GM21360 (cell line): ENCODE measurements around the gene PRUNE2.
"Not testable (repeated sequence)": the region's sequence is repeated elsewhere in the genome, so short reads cannot be mapped to it uniquely, and the experiment has no call there.

Experiments used
- ATAC-seq: cut with Tn5 transposase; IDR thresholded peaks from one replicate; pipeline ENCODE4 v1.9.1; 2021; ENCODE audit warnings: mild to moderate bottlenecking, moderate library complexity; ENCODE audit not compliant: unreplicated experiment

Gene PRUNE2, protein sequence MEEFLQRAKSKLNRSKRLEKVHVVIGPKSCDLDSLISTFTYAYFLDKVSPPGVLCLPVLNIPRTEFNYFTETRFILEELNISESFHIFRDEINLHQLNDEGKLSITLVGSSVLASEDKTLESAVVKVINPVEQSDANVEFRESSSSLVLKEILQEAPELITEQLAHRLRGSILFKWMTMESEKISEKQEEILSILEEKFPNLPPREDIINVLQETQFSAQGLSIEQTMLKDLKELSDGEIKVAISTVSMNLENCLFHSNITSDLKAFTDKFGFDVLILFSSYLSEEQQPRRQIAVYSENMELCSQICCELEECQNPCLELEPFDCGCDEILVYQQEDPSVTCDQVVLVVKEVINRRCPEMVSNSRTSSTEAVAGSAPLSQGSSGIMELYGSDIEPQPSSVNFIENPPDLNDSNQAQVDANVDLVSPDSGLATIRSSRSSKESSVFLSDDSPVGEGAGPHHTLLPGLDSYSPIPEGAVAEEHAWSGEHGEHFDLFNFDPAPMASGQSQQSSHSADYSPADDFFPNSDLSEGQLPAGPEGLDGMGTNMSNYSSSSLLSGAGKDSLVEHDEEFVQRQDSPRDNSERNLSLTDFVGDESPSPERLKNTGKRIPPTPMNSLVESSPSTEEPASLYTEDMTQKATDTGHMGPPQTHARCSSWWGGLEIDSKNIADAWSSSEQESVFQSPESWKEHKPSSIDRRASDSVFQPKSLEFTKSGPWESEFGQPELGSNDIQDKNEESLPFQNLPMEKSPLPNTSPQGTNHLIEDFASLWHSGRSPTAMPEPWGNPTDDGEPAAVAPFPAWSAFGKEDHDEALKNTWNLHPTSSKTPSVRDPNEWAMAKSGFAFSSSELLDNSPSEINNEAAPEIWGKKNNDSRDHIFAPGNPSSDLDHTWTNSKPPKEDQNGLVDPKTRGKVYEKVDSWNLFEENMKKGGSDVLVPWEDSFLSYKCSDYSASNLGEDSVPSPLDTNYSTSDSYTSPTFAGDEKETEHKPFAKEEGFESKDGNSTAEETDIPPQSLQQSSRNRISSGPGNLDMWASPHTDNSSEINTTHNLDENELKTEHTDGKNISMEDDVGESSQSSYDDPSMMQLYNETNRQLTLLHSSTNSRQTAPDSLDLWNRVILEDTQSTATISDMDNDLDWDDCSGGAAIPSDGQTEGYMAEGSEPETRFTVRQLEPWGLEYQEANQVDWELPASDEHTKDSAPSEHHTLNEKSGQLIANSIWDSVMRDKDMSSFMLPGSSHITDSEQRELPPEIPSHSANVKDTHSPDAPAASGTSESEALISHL (N-terminal part only)

DNA sequence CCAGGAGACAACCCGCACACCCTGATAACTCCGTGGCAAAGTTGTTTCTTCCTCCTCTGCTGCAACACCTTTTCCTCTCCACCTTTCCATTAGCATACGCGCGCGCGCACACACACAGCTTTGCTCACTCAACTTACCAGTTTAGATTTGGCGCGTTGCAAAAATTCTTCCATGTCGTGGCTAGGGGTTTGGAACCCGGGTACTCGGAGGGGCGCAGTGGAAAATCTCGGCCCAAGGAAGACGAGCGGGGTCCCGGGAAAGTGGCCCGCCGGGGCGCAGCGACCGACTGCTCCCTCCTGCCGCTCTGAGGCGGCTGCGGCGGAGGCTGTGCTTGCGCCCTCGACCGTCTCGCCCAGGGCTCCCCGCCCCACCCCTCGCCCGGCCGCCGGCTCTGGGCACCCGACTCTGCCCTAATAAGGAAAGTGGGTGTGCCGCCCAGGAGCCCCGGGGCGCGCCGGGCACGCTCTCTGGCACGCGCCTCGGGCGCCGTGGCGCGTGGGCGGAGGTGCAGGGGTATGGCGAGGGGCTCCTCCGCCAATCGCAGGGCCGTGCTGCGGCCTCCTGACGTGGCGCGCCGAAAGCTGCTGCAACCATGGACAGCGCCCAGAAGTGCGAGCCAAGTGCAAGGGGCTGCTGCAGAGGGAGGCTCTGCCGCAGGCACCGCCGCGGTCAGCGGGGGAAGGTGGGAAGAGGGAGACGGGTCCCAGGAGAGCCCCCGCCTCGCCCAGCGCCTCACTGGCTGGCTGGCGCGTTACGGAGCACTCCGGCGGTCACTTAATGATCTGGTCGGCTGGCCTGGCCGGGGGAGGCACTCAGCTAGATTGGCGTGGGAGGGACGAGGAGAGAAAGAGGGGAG is at the start of gene PRUNE2:
TSS of gene PRUNE2 (minus strand) at position 324 of the 856 bp plus-strand sequence. CDS start at position 173, 151 bp downstream.
- peak; percentile 70 for ATAC-seq

GRCh38 chr9:76955406-76955805 is 49.5 kb upstream of the PRUNE2 start:
- ATAC-seq, result not testable (repeated sequence)

GRCh38 chr9:76949865-76950264 is 44.0 kb upstream of the PRUNE2 start:
- no peak for ATAC-seq

DNA sequence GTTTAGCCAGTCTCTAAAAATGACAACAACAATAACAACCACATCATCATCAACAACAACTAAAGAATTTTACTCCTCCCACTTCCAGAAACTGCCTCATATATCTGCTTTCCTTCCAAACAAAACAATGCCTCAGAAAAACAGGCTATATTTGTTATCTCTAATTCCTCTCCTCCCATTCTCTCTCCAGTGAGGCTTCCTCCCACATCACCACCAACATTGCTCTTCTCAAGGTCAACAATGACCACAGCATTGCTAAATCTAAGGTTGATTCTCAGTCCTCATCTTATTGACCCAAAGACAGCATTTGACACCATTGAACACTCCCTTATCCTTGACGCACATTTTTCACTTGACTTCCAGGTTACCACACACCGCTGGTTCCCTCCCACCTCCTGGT is 38.1 kb upstream of the PRUNE2 start:
- no peak for ATAC-seq

DNA sequence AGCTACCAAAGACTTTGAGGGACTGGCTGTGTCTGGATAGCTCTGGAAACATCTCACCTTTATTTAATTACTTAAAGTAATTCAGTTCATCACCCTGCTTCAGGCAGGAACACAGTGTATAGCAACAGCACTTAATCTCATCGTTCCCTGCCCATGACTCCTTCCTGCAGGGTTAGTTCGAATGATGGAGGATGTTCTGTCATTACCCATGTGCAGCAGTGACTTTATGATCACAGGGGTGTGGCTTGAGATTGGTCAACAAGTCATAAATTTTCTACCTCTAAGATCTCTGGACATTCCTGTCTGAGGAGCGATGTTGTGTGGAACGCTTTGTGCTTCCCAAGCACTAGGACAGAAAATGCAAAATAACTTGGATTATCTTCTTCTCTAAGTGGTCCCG is 37.1 kb upstream of the PRUNE2 start:
- no peak for ATAC-seq

DNA sequence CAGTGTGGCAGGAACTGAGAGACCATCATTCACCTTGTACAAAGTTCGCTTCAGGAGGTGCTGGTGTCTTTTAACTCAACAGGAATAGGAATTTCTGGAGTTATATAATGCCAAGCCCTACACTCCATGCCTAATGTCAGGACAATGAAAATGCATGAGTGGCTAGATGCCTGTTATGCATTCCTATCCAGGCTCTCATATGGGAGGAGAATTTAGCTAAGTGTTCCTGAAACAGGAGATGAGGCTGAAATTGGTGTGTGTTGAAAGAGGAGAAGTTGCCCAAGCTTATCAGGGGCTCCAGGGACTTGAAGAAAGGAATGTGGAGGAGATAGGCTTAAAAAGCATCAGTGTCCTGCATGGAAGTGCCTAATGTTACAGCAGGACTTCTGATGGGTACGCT is 26.8 kb upstream of the PRUNE2 start:
- no peak for ATAC-seq

- ATAC-seq, result no peak
Observed at GRCh38 chr9:76932265-76932664, 26.4 kb upstream of the PRUNE2 start.

DNA sequence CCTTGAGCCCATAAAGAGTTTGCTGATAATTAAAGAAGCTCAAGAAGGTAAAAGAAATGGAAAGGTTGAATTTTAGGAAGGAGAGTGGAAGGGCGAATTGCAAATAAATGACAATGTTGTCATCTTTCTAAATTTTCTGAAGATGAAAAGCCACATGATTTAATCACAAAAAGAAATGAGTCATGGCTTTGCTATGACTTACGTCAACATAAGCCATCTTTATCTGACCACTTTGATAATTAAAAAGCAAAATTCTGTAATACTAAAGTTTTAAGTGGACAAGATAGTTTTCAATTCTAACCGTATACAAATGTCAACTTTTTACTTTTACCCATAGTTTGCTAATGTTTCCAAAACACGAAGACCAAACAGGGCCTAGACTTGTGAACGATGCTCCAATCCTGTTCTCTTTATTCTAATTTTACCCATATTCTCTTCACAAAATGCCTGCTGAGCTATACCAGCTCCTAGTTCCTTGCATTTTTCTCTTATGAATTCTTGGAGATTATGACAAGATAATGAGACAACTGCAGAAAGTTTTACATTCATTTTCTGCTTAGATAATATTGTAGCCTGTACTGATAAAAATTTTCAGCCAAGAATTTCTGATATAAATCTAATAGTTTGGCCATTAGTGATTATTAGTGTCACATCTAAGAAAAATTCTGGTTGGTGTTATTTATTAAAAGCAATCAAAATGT is 21.8 kb upstream of the PRUNE2 start:
- ATAC-seq, result no peak

- no peak for ATAC-seq
Observed at GRCh38 chr9:76926846-76927245, 20.9 kb upstream of the PRUNE2 start.

GRCh38 chr9:76926324-76926741 is 20.4 kb upstream of the PRUNE2 start:
- ATAC-seq, result no peak

GRCh38 chr9:76921165-76921564 is 15.3 kb upstream of the PRUNE2 start:
- no peak for ATAC-seq

GRCh38 chr9:76917299-76917698 is 11.4 kb upstream of the PRUNE2 start:
- ATAC-seq, result no peak

GRCh38 chr9:76916231-76916630 is 10.3 kb upstream of the PRUNE2 start:
- no peak for ATAC-seq

GRCh38 chr9:76913467-76913866 is 7.6 kb upstream of the PRUNE2 start:
- no peak for ATAC-seq

GRCh38 chr9:76912636-76913275 is 6.8 kb upstream of the PRUNE2 start:
- ATAC-seq, result peak; percentile 54

DNA sequence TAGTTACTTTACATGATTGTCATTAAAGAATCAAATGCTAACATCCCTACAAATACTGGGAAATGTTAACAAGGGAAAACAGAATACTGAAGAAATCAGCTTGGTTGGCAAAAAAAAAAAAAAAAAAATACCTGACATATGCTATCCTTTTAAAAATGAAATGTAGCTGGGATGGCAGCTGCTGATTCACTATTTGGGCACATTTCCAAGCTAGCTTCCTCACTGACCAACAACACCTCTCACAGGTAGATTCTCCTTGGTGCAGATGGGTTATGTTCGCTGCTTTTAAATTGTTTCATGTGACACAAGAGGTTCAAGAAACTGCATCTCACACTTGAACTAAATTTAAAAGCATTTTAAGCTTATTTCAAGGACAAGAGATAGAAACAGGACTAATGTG is 6.1 kb upstream of the PRUNE2 start:
- no peak for ATAC-seq

DNA sequence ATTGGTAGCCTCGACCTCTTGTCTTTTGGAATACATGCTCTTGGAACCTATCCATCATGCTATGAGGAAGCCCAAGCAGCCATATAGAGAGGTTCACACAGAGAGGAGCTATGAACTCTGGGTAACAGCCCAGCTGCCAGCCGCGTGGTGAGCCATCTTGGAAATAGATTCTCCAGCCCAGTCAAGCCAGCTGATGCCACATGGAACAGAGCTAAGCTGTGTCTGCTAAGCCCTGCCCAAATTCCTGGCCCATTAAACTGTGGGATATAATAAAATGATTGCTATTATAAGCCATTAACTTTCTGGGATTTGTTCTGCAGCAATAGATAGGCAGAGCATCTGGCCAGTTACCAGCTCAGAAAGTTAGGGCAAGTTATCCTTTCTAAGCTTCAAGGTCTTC is 4.9 kb upstream of the PRUNE2 start:
- ATAC-seq, result no peak

DNA sequence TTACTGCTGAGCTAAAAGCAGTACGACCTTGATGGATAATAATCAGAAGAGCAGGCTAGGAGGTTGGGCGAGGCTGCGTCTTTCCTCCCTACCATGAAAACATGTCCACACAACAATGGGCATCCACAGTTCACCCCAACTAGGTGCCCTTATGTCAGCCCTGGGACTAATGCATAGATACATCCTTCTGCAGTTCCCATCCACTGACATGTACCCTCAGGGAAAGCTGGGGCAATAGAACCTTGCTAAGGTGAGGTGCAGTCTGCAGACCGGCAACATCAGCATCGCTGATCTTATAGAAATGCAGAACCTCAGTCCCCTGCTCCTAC is 697 bp upstream of the PRUNE2 start:
- peak; percentile 16 for ATAC-seq
